ENCODE measurements around the gene IFT80. TPM values are rescaled to one million over a fixed set of nuclear protein-coding genes. Genes with fewer than 3 reads are reported as not detected.

IFT80 gene
- total and polyA plus RNA-seq, 2 of the 4 experiments (the other 2 are of a cell fraction) = 15.2 to 16.8 TPM

DNA sequence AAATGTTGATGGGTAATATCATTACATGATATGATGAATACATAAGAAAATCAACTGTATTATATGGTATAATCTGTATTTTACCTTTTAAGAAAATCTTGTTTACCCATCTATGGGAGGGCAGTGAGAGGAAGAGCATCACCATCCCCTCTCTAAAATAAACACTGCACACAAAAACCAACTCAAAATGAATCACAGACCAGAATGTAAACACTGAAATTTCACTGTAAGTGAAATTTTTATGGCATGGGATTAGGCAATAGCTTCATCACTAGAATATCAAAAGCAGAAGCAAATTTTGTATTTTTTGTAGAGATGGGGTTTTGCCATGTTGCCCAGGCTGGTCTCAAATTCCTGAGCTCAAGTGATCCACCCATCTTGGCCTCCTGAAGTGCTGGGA, 26.2 kb downstream of the IFT80 start:
- H2BK120ac ChIP-seq (ENCODE audit: low read depth, low read length) = no peak overlapping the region; the same call in 1 of the 2 replicates
- H3K18ac ChIP-seq (ENCODE audit: low read depth, low read length) = peak overlapping the region; percentile 33
- no peak overlapping the region for H3K56ac ChIP-seq (ENCODE audit: extremely low read depth, insufficient read depth, low read length)
- H2AK5ac ChIP-seq (ENCODE audit: low read depth, low read length) = no peak overlapping the region
- H2BK15ac ChIP-seq (ENCODE audit: low read depth, low read length) = no peak overlapping the region; the same call in 2 of the 3 replicates
- ATAC-seq (ENCODE audit: low read depth) (peak; percentile 91), DNase-seq (peak; percentile 85)
- peak overlapping the region; percentile 49 for H2BK5ac ChIP-seq (ENCODE audit: low read depth, low read length, poor library complexity, severe bottlenecking)
- TF ChIP-seq MXI1 (IDR thresholded peaks at IDR 0.05; ENCODE audit: borderline replicate concordance, low read depth, low read length) (no peak), POLR2A (IDR thresholded peaks at IDR 0.05; ENCODE audit: low read depth, low read length) (no peak), NFE2L2 (IDR thresholded peaks at IDR 0.05; ENCODE audit: low read depth, low read length) (no peak), MAZ (IDR thresholded peaks at IDR 0.05; ENCODE audit: borderline replicate concordance, low read depth, low read length) (no peak), BHLHE40 (IDR thresholded peaks at IDR 0.05; ENCODE audit: low read depth, low read length) (peak; percentile 28; the same call in 1 of the 2 replicates), RFX5 (IDR thresholded peaks at IDR 0.05; ENCODE audit: low read depth, low read length) (no peak), CHD1 (IDR thresholded peaks at IDR 0.05; ENCODE audit: low read depth, low read length) (no peak), FOS (IDR thresholded peaks at IDR 0.05; ENCODE audit: low read depth, low read length) (peak; percentile 88), CEBPB (IDR thresholded peaks at IDR 0.05; ENCODE audit: low read depth, low read length) (peak; percentile 97), RAD21 (IDR thresholded peaks at IDR 0.05; ENCODE audit: low read length) (no peak), SMC3 (IDR thresholded peaks at IDR 0.05; ENCODE audit: low read depth, low read length) (no peak), MAFK (IDR thresholded peaks at IDR 0.05; ENCODE audit: low read depth, low read length) (no peak), RCOR1 (IDR thresholded peaks at IDR 0.05; ENCODE audit: insufficient replicate concordance, low read length) (peak; percentile 45)
- TF ChIP-seq, protein P1, sequence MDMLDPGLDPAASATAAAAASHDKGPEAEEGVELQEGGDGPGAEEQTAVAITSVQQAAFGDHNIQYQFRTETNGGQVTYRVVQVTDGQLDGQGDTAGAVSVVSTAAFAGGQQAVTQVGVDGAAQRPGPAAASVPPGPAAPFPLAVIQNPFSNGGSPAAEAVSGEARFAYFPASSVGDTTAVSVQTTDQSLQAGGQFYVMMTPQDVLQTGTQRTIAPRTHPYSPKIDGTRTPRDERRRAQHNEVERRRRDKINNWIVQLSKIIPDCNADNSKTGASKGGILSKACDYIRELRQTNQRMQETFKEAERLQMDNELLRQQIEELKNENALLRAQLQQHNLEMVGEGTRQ (IDR thresholded peaks at IDR 0.05; ENCODE audit: low read depth, low read length) = no peak
- TF ChIP-seq, protein P2, sequence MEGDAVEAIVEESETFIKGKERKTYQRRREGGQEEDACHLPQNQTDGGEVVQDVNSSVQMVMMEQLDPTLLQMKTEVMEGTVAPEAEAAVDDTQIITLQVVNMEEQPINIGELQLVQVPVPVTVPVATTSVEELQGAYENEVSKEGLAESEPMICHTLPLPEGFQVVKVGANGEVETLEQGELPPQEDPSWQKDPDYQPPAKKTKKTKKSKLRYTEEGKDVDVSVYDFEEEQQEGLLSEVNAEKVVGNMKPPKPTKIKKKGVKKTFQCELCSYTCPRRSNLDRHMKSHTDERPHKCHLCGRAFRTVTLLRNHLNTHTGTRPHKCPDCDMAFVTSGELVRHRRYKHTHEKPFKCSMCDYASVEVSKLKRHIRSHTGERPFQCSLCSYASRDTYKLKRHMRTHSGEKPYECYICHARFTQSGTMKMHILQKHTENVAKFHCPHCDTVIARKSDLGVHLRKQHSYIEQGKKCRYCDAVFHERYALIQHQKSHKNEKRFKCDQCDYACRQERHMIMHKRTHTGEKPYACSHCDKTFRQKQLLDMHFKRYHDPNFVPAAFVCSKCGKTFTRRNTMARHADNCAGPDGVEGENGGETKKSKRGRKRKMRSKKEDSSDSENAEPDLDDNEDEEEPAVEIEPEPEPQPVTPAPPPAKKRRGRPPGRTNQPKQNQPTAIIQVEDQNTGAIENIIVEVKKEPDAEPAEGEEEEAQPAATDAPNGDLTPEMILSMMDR (conservative IDR thresholded peaks at IDR 0.05; ENCODE audit: low read depth, low read length) = no peak
- TF ChIP-seq, protein P3, sequence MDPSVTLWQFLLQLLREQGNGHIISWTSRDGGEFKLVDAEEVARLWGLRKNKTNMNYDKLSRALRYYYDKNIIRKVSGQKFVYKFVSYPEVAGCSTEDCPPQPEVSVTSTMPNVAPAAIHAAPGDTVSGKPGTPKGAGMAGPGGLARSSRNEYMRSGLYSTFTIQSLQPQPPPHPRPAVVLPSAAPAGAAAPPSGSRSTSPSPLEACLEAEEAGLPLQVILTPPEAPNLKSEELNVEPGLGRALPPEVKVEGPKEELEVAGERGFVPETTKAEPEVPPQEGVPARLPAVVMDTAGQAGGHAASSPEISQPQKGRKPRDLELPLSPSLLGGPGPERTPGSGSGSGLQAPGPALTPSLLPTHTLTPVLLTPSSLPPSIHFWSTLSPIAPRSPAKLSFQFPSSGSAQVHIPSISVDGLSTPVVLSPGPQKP (IDR thresholded peaks at IDR 0.05; ENCODE audit: borderline replicate concordance, low read depth, low read length) = no peak
- peak overlapping the region; percentile 80 for H3K27ac ChIP-seq (ENCODE audit: insufficient read depth, low read length)
- no peak overlapping the region for H3K14ac ChIP-seq (replicated peaks; ENCODE audit: low read depth, low read length)
- no peaks in the 10 kb centered on the region for H3K9me3 ChIP-seq (ENCODE audit: control insufficient read depth, insufficient read depth, low read length)
- H3K23ac ChIP-seq (ENCODE audit: low read depth, low read length) = no peak overlapping the region
- in situ Hi-C loops (cut with MboI; ENCODE audit: low sequenced_read_pairs) (no loop called here), dilution Hi-C loops (cut with HindIII; ENCODE audit: low sequenced_read_pairs, unreplicated experiment) (no loop called here), intact Hi-C loops (cut with micrococcal nuclease) (no loop called here)
- H4K91ac ChIP-seq (ENCODE audit: insufficient read depth, low read depth, low read length) = no peak overlapping the region
- no TSS peak for BruUV-seq (replicated peaks)
- H3K36me3 ChIP-seq (ENCODE audit: control insufficient read depth, insufficient read depth, low read length) = peaks cover 3% of the 10 kb centered on the region
- no peaks in the 10 kb centered on the region for H3K27me3 ChIP-seq (ENCODE audit: control insufficient read depth, insufficient read depth, low read length)
- H2AFZ ChIP-seq (replicated peaks; ENCODE audit: low read length, poor library complexity) = no peak overlapping the region
- H3K4me2 ChIP-seq (ENCODE audit: low read depth, low read length) = no peak overlapping the region
- H3K9ac ChIP-seq (ENCODE audit: low read depth, low read length) = no peak overlapping the region
- H3K4ac ChIP-seq (ENCODE audit: low read depth, low read length) = no peak overlapping the region
- peaks cover 9% of the 10 kb centered on the region for H3K4me1 ChIP-seq (ENCODE audit: control insufficient read depth, insufficient read depth, low read length)
- H4K8ac ChIP-seq (ENCODE audit: low read depth in 2 of 2, low read length in 2 of 2) = no peak overlapping the region
- no peak overlapping the region for H2BK20ac ChIP-seq (ENCODE audit: low read depth, low read length)
- no peak overlapping the region for H3K4me3 ChIP-seq (ENCODE audit: insufficient read depth, low read depth, low read length)
- H3K79me1 ChIP-seq (ENCODE audit: low read depth in 1 of 2, low read length in 2 of 2) = peaks cover 0 to 4% of the 10 kb centered on the region in 2 experiments; a peak in 2 of 4 replicates
- peak overlapping the region; percentile 24; the same call in 1 of the 2 replicates for H4K5ac ChIP-seq (ENCODE audit: low read depth, low read length)
- POLR2A ChIA-PET (ENCODE audit: unreplicated experiment) = no interaction called here
- H2AK9ac ChIP-seq (replicated peaks; ENCODE audit: low read depth, low read length, poor library complexity) = no peak overlapping the region
- H3K9me1 ChIP-seq (ENCODE audit: insufficient read depth, low read length) = peaks cover 3% of the 10 kb centered on the region
- CTCF ChIA-PET = no interaction called here
- no peaks in the 10 kb centered on the region for H4K20me1 ChIP-seq (ENCODE audit: insufficient read depth, low read length)
